Prostate gland (tissue), 2 donors: ENCODE measurements around the gene NLRP1. TPM values are rescaled to one million over a fixed set of nuclear protein-coding genes. Genes with fewer than 3 reads are reported as not detected.

Experiments used
- DNase-seq: peaks from one replicate; pipeline ENCODE4 v3.0.0-alpha.2; 2019; ENCODE audit warnings: low spot score
- H3K27ac ChIP-seq, 2 donors: fragments of 200-600 bp; sonication (generic); 2 replicates each; pipeline ENCODE4 v1.5.1; 2017 to 2019
- H3K27me3 ChIP-seq: fragments of 200-600 bp; sonication (generic); replicated peaks from 2 replicates; pipeline ENCODE4 v1.5.1; 2019; ENCODE audit not compliant: insufficient read depth
- H3K36me3 ChIP-seq, 2 donors: fragments of 200-600 bp; sonication (generic); 1 replicate in 1 of 2; 2 replicates in 1 of 2; pipeline versions ENCODE4 v1.5.1 to v1.8.1; 2017 to 2019
- H3K4me1 ChIP-seq: fragments of 200-600 bp; sonication (generic); replicated peaks from 2 replicates; pipeline ENCODE4 v1.5.1; 2019
- H3K4me3 ChIP-seq, 2 donors: fragments of 200-600 bp; sonication (generic); 2 replicates each; pipeline ENCODE4 v1.5.1; 2017 to 2019
- H3K9me3 ChIP-seq: fragments of 200-600 bp; sonication (generic); 2 replicates; pipeline ENCODE4 v1.5.1; 2017
- CTCF ChIP-seq, 4 experiments: fragments of 200-600 bp in 2 of 4; fragments of 450-650 bp in 2 of 4; sonication (generic) in 2 of 4; IDR thresholded peaks; 1 replicate in 3 of 4; 2 replicates in 1 of 4; pipeline ENCODE4 v1.5.1; 2016 to 2019; ENCODE audit warnings: antibody characterized with exemption in 4 of 4, mild to moderate bottlenecking in 2 of 4, moderate library complexity in 2 of 4
- POLR2A ChIP-seq: fragments of 450-650 bp; IDR thresholded peaks from one replicate; pipeline ENCODE4 v1.6.1; 2016; ENCODE audit warnings: antibody characterized with exemption, mild to moderate bottlenecking
- POLR2AphosphoS5 ChIP-seq: sonication (generic); formaldehyde crosslinking; IDR thresholded peaks from one replicate; pipeline ENCODE4 v1.6.1; 2017; ENCODE audit warnings: antibody characterized with exemption
- WGBS: methylation state at CpG from one replicate; pipeline ENCODE4 v1.1.5; 2018; 5-methylcytosine and 5-hydroxymethylcytosine counted together
- intact Hi-C: fragments of 100-400 bp; cut with DNase I; formaldehyde crosslinking; loops from one replicate; pipeline ENCODE4 v1.14.2; 2022
- total RNA-seq, 2 donors: library from RNA; depleted of rRNA; stranded (reverse); fragments of >200 nt; gene quantifications; one replicate each; pipeline ENCODE4 v1.1.0, GENCODE V29; 2016

NLRP1 gene
- total RNA-seq, 2 donors from 2014 or later: 10.7 to 29.9 TPM

GRCh38 chr17:5628262-5628661 is 44.0 kb upstream of the NLRP1 start:
- no peak for TF ChIP-seq POLR2AphosphoS5
- no peak for TF ChIP-seq POLR2A
- no peak for TF ChIP-seq CTCF (IDR thresholded peaks at IDR 0.05)
- no peaks in the 10 kb centered on the region for H3K36me3 ChIP-seq
- no peak overlapping the region for H3K27ac ChIP-seq
- DNase-seq: no peak
- H3K9me3 ChIP-seq: no peaks in the 10 kb centered on the region
- H3K4me3 ChIP-seq: no peak overlapping the region
- H3K4me1 ChIP-seq: no peaks in the 10 kb centered on the region
- no peaks in the 10 kb centered on the region for H3K27me3 ChIP-seq
- WGBS: 89% methylated on average over 3 of the region's 3 CpGs
- intact Hi-C loops: no loop called here

- H3K27me3 ChIP-seq: no peaks in the 10 kb centered on the region
- DNase-seq: no peak
- 58% methylated on average over 4 of the region's 4 CpGs for WGBS
- no peaks in the 10 kb centered on the region for H3K4me1 ChIP-seq
- H3K27ac ChIP-seq: no peak overlapping the region
- H3K4me3 ChIP-seq: no peak overlapping the region
- no peak for TF ChIP-seq CTCF (IDR thresholded peaks at IDR 0.05)
- no peak for TF ChIP-seq POLR2A
- TF ChIP-seq POLR2AphosphoS5: no peak
- intact Hi-C loops: no loop called here
- no peaks in the 10 kb centered on the region for H3K36me3 ChIP-seq
- H3K9me3 ChIP-seq: no peaks in the 10 kb centered on the region
Measured at GRCh38 chr17:5624211-5624610, 39.9 kb upstream of the NLRP1 start.

- 57% methylated on average over 2 of the region's 2 CpGs for WGBS
- DNase-seq: no peak
- Histone ChIP-seq H3K27ac (no peak overlapping the region), H3K27me3 (no peaks in the 10 kb centered on the region), H3K9me3 (no peaks in the 10 kb centered on the region), H3K36me3 (no peaks in the 10 kb centered on the region), H3K4me1 (no peaks in the 10 kb centered on the region), H3K4me3 (no peak overlapping the region)
- TF ChIP-seq POLR2A (no peak), POLR2AphosphoS5 (no peak), CTCF (IDR thresholded peaks at IDR 0.05) (no peak)
- intact Hi-C loops: no loop called here
Measured at GRCh38 chr17:5621729-5622128, 37.4 kb upstream of the NLRP1 start.

GRCh38 chr17:5621026-5621425 is 36.7 kb upstream of the NLRP1 start:
- H3K27me3 ChIP-seq: peaks cover 3% of the 10 kb centered on the region

More at GRCh38 chr17:5621026-5621425, 36.7 kb upstream of the NLRP1 start:
- intact Hi-C loops: no loop called here
- no peak for DNase-seq
- no peaks in the 10 kb centered on the region for H3K36me3 ChIP-seq
- H3K4me3 ChIP-seq: no peak overlapping the region
- WGBS: 66% methylated on average over 4 of the region's 4 CpGs
- TF ChIP-seq POLR2AphosphoS5 (no peak), CTCF (IDR thresholded peaks at IDR 0.05) (no peak), POLR2A (no peak)
- H3K27ac ChIP-seq: no peak overlapping the region
- no peaks in the 10 kb centered on the region for H3K4me1 ChIP-seq
- no peaks in the 10 kb centered on the region for H3K9me3 ChIP-seq
